Measurements from ENCODE around the gene TRHDE. TPM values are rescaled to one million over a fixed set of nuclear protein-coding genes. Genes with fewer than 3 reads are reported as not detected.

Gene TRHDE
- total RNA-seq, 3 donors from 2014 or later: 0.98 to 43.2 (median 2.2) TPM

GRCh38 chr12:72368719-72369422, 96.7 kb downstream of the TRHDE start:
- Histone ChIP-seq H3K4me1 (no peaks in the 10 kb centered on the region), H3K27ac (no peak overlapping the region), H3K4me3 (no peak overlapping the region), H3K9me3 (no peaks in the 10 kb centered on the region), H3K27me3 (no peaks in the 10 kb centered on the region), H3K36me3 (no peaks in the 10 kb centered on the region)
- intact Hi-C loops (cut with DNase I; ENCODE audit: low total_unique reads): no loop called here
- no peak for DNase-seq (ENCODE audit: low spot score in 2 of 2)
- TF ChIP-seq POLR2A (IDR thresholded peaks at IDR 0.05): no peak
- TF ChIP-seq POLR2AphosphoS5 (IDR thresholded peaks at IDR 0.05): no peak

- H3K27me3 ChIP-seq: no peaks in the 10 kb centered on the region
- intact Hi-C loops (cut with DNase I; ENCODE audit: low total_unique reads): no loop called here
- no peaks in the 10 kb centered on the region for H3K4me1 ChIP-seq
- TF ChIP-seq POLR2A (IDR thresholded peaks at IDR 0.05) (no peak), CTCF (IDR thresholded peaks at IDR 0.05) (no peak), POLR2AphosphoS5 (IDR thresholded peaks at IDR 0.05) (no peak)
- DNase-seq (ENCODE audit: low spot score in 2 of 2): no peak
- no peak overlapping the region for H3K4me3 ChIP-seq
- H3K27ac ChIP-seq: no peak overlapping the region
- no peaks in the 10 kb centered on the region for H3K9me3 ChIP-seq
- no peaks in the 10 kb centered on the region for H3K36me3 ChIP-seq
Measured at GRCh38 chr12:72369423-72369959, 97.3 kb downstream of the TRHDE start.

GRCh38 chr12:72380441-72380840, 108.3 kb downstream of the TRHDE start:
- Histone ChIP-seq H3K4me3 (no peak overlapping the region), H3K9me3 (no peaks in the 10 kb centered on the region), H3K27me3 (no peaks in the 10 kb centered on the region), H3K27ac (no peak overlapping the region), H3K36me3 (no peaks in the 10 kb centered on the region), H3K4me1 (no peaks in the 10 kb centered on the region)
- intact Hi-C loops (cut with DNase I; ENCODE audit: low total_unique reads): no loop called here
- no peak for TF ChIP-seq CTCF (IDR thresholded peaks at IDR 0.05)
- no peak for TF ChIP-seq POLR2AphosphoS5 (IDR thresholded peaks at IDR 0.05)
- no peak for TF ChIP-seq POLR2A (IDR thresholded peaks at IDR 0.05)
- no peak for DNase-seq (ENCODE audit: low spot score in 2 of 2)

GRCh38 chr12:72388322-72388721, 116.2 kb downstream of the TRHDE start:
- no peak overlapping the region for H3K4me3 ChIP-seq
- no peaks in the 10 kb centered on the region for H3K27me3 ChIP-seq
- intact Hi-C loops (cut with DNase I; ENCODE audit: low total_unique reads): no loop called here
- no peaks in the 10 kb centered on the region for H3K36me3 ChIP-seq
- H3K4me1 ChIP-seq: no peaks in the 10 kb centered on the region
- no peak overlapping the region for H3K27ac ChIP-seq
- no peak for DNase-seq (ENCODE audit: low spot score in 2 of 2)
- TF ChIP-seq POLR2AphosphoS5 (IDR thresholded peaks at IDR 0.05) (no peak), CTCF (IDR thresholded peaks at IDR 0.05) (no peak), POLR2A (IDR thresholded peaks at IDR 0.05) (no peak)
- no peaks in the 10 kb centered on the region for H3K9me3 ChIP-seq

GRCh38 chr12:72390146-72390545, 118.0 kb downstream of the TRHDE start:
- Histone ChIP-seq H3K4me3 (no peak overlapping the region), H3K27me3 (no peaks in the 10 kb centered on the region), H3K9me3 (no peaks in the 10 kb centered on the region), H3K4me1 (no peaks in the 10 kb centered on the region), H3K27ac (no peak overlapping the region), H3K36me3 (no peaks in the 10 kb centered on the region)
- TF ChIP-seq POLR2A (IDR thresholded peaks at IDR 0.05): no peak
- no peak for TF ChIP-seq POLR2AphosphoS5 (IDR thresholded peaks at IDR 0.05)
- TF ChIP-seq CTCF (IDR thresholded peaks at IDR 0.05): no peak
- intact Hi-C loops (cut with DNase I; ENCODE audit: low total_unique reads): no loop called here
- no peak for DNase-seq (ENCODE audit: low spot score in 2 of 2)

Data from breast epithelium (tissue), 4 donors.